Esophagus mucosa (tissue), 1 donor: ENCODE results near the gene RHOB. TPM values are rescaled to one million over a fixed set of nuclear protein-coding genes. Genes with fewer than 3 reads are reported as not detected.
"Not testable (repeated sequence)": the region's sequence is repeated elsewhere in the genome, so short reads cannot be mapped to it uniquely, and the experiment has no call there.

Experiments used
- ATAC-seq: fragments of 200-7000 bp; cut with Tn5 transposase; one replicate; pipeline ENCODE4 v1.9.1; 2020
- total RNA-seq: library from RNA; stranded (reverse); gene quantifications from one replicate; pipeline ENCODE4 v1.2.4, GENCODE V29; 2023
- donor health status: DM: yes; HTN: yes; CAD: no.

RHOB gene
- total RNA-seq: 32.0 TPM

DNA sequence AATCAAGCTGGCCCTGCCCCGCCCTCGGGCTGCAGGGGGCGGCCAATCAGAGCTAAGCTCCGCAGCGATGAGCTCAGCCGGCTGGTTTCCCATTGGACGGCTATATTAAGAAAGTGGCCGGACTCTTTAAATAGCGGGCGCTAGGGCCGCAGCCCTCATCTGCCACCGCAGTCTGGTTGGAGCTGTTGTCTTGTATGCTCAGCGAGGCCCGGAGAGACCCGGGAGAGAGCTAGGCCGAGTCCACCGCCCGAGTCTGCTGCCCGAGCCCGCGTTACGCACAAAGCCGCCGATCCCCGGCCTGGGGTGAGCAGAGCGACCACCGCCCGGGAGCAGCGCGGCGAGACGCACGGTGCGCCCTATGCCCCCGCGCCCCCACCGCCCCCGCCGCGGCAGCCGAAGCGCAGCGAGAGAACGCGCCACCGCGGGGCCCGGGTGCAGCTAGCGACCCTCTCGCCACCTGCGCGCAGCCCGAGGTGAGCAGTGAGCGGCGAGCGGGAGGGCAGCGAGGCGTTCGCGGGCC, at the start of gene RHOB:
TSS of gene RHOB (plus strand) at position 158 of the 520 bp plus-strand sequence. CDS start 392 bp downstream, outside the sequence.
- peak; percentile 96 for ATAC-seq

- no peak for ATAC-seq
These were observed 48.9 kb upstream of the RHOB start for GRCh38 chr2:20397811-20398447.

DNA sequence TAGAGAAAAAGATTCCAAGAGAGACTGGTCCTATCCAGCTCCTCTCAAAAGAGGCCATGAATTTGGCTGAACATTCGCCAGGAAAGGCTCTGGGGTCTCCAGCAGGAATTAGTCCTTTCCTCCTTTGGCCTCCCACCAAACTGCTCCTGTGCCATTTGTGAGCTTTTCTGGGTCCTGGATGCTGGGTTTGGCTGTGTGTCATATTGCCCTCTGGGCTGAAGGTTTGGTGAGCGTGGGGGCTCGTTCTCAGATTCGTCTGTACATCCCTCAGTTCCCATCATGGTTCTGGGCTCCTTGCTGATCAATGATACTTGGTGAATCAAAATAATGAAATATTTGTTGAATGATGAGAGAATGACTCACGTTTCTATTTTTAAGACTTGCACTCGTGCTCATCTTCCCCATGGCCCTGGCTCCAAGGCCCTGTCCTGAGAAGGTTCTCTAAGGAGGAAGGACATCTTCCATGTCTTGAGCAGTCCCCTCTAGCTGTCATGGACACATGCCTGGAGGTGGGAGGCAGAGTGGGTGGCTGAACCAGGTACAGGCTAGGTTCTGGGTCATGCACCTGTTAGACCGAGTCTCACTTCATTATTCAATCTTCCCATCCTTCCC, 47.8 kb upstream of the RHOB start:
- ATAC-seq: no peak

DNA sequence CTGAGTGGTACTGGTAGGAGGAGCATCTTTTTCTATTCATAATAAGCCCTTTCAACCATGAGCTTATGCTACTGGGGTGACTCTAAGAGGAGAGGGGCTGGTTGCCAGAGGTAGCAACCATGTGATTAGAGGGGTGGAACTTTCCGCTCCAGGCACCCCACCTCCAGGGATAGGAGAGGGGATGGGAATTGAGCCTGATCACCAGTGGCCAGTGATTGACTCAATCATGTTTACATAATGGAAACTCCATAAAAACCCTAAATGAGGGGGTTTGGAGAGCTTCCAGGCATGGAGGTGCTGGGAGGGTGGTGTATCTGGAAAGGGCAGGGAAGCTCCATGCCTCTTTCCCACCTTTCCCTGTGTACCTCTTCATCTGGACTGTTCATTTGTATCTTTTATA, 46.6 kb upstream of the RHOB start:
- no peak for ATAC-seq

GRCh38 chr2:20400787-20401488, 45.9 kb upstream of the RHOB start:
- no peak for ATAC-seq

DNA sequence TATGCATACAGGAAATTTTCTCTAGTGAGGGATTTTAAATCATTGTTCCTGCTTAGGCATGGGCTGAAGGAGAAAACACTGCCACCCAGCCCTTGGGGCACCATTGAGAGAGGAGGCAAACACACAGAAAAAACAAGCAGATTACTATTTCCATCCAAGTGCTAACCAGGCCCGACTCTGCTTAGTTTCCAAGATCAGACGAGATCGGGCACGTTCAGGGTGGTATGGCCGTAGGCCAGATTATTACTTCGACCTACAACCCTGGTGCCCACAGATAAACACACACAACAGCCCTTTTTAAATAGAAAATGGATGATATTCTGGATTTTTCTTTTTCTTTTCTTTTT, 45.4 kb upstream of the RHOB start:
- ATAC-seq: peak; percentile 88

- ATAC-seq: no peak
These were observed 43.0 kb upstream of the RHOB start for GRCh38 chr2:20403774-20404312.

- no peak for ATAC-seq
These were observed 41.9 kb upstream of the RHOB start for GRCh38 chr2:20404950-20405349.

- no peak for ATAC-seq
These were observed 37.8 kb upstream of the RHOB start for GRCh38 chr2:20409039-20409438.

DNA sequence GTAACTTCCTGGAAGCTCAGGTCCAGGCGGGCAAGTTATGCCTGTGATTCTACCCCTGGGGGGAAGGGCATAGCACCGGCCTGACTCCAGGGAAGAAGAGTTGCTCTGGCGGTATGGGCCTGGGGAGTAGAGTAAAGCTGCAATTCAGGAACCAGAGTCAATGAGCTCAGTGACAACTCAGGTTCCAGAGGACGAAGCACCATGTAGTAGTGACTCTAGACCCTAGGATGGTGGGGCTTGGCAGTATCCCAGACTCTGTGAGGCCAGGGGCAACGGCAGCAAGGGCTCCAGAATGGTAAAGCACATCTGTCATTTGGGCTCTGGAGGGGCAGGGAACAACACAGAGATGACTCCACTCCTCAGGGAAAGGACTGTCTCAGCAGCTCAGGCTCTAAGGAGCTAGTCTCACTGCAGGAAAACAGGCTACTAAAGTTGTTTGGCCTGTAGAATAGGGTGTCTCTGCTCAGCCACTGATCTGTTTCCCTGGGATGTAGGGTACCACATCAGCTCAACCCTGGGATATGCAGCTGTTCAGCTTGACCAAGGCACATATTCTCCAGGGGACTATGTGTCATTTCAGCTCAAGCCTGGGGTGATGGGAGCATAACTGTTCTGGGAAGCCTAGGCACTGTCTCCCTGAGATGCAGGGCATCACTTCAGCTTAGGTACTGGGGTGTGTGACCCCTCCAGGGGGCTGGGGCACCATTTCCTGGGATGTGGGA, 36.2 kb upstream of the RHOB start:
- peak; percentile 21 for ATAC-seq

DNA sequence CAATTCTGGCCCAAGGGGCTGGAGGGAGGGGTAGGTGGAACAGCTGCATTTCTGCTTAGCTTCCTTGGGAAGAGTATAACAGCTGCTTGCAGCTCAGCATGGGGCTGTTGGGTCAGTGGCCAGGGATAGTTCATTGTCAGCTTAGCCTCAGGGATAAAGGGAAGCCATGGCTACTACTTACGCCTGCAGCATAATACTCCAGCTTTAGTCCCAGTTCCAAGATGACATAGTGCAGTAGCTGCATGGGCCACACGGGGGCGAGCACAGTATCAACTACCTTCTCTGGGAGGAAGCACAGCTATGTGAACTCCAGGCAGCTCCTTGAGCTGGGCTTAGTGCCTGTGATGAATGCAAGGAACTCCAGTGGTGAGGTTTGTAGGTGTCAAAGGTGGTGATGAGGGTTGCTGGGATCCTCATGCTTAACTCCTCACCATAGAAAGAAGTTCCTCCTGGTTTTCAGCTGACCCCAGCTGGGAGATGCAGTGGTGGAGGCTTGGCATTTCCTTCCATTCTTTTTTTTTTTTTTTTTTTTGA, 35.4 kb upstream of the RHOB start:
- peak; percentile 97 for ATAC-seq

GRCh38 chr2:20414806-20415205, 32.1 kb upstream of the RHOB start:
- no peak for ATAC-seq

DNA sequence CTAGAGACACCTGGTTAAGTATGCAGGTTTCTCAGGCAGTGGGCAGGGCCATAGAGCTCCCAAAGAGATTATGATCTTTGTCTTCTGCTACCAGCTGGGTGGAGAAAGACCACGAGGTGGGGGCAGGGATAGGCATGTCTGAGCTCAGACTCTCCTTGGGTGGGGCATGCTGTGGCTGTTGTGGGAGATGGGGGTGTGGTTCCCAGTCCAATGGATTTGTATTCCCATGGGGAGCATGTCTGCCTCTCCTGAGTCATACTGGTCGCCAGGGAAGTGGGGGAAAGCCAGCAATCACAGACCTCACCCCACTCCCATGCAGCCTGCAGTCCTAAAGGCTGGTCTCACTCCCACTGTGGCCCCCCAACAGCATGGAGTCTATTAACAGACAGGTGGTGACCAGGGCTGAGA, 31.4 kb upstream of the RHOB start:
- peak; percentile 84 for ATAC-seq

DNA sequence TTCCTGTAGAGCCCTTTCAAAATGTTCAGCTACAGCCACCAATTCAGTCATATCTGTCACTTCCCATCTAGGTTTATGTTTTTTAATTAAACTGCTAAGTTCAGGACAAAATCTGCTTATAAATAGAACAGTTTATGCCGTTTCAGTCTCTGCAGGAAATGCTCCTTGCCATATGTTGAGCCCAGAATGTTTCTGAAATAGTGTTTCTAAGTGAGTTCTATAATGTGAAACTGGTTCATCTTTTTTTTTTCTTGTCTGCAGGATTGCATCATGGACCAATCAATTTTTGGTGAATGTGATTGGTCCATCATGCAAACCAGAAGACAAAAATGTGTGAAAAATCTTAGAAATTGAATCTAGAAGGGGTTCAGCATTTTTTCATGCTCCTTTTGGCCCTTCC, 30.2 kb upstream of the RHOB start:
- ATAC-seq: no peak

GRCh38 chr2:20417230-20417821, 29.5 kb upstream of the RHOB start:
- ATAC-seq: not testable (repeated sequence)

GRCh38 chr2:20418519-20418918, 28.4 kb upstream of the RHOB start:
- no peak for ATAC-seq

- ATAC-seq: no peak
These were observed 27.8 kb upstream of the RHOB start for GRCh38 chr2:20419007-20419576.

DNA sequence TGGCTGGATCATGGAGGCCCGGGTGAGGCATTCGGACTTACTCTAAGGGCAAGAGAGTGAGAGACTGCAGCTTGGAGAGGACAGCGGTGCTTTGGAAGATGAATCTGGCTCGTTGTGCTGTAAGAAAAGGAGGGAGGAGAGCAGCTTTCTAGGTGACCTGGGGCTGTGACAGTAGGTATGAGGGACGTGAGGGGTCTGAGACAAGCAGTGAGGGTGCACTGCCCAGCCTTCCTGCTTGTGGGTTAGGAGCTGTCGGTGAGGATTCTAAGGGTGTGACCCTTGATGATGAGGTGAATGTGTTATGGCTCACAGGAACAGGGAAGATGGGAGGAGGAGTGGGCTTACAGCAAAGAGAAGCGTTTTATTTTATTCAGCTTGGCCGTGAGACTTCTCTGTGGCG, 27.1 kb upstream of the RHOB start:
- no peak for ATAC-seq

GRCh38 chr2:20421336-20421987, 25.4 kb upstream of the RHOB start:
- ATAC-seq: no peak

DNA sequence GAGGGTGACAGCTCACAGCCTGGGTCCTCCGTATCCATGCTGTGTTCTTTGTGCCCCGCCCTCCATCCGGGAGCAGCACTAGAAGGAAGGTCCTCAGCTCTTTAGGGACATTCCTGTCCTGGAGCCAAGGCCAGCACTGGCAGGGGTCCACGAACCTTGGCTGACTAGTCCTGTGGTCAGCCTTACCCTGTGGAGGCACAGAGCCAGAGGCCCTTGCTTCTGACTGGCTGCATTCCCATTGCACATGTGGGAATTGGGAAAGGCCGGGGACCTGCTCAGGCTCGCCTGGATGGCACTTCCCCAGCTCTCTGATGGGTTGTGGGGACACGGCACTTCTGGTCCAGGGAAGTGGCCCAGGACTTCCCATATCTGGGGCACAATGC, 24.9 kb upstream of the RHOB start:
- ATAC-seq: peak; percentile 55
